AG20443 (cell line): ENCODE measurements around the gene CACNA1D.

ENCODE experiments used
- DNase-seq: peaks from one replicate; pipeline ENCODE4 v3.0.0; 2012; ENCODE audit warnings: low spot score, mixed read lengths

Gene CACNA1D

GRCh38 chr3:53808496-53808895, 314.1 kb downstream of the CACNA1D start:
- DNase-seq: no peak

GRCh38 chr3:53809267-53809666, 314.9 kb downstream of the CACNA1D start:
- no peak for DNase-seq

DNA sequence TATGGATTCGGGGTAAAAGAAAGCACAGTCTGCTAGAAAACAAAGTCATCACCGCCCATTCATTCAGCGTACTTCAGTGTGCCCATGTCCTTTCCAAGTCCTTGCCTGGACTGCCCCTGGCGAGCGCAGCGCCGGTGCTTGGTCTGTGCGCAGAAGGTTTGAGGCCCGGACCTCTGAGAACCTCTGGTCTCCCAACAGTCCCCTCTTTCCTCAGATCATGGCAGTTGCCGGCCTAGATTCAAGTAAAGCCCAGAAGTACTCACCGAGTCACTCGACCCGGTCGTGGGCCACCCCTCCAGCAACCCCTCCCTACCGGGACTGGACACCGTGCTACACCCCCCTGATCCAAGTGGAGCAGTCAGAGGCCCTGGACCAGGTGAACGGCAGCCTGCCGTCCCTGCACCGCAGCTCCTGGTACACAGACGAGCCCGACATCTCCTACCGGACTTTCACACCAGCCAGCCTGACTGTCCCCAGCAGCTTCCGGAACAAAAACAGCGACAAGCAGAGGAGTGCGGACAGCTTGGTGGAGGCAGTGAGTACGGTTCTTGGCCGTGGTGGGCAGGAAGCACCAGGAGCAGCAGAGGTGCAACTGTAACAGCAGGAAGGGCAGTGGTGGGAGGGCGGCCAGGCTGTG, 315.5 kb downstream of the CACNA1D start:
- no peak for DNase-seq

DNA sequence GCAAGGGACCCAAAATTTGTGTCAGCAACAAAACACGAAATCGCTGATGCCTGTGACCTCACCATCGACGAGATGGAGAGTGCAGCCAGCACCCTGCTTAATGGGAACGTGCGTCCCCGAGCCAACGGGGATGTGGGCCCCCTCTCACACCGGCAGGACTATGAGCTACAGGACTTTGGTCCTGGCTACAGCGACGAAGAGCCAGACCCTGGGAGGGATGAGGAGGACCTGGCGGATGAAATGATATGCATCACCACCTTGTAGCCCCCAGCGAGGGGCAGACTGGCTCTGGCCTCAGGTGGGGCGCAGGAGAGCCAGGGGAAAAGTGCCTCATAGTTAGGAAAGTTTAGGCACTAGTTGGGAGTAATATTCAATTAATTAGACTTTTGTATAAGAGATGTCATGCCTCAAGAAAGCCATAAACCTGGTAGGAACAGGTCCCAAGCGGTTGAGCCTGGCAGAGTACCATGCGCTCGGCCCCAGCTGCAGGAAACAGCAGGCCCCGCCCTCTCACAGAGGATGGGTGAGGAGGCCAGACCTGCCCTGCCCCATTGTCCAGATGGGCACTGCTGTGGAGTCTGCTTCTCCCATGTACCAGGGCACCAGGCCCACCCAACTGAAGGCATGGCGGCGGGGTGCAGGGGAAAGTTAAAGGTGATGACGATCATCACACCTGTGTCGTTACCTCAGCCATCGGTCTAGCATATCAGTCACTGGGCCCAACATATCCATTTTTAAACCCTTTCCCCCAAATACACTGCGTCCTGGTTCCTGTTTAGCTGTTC, 316.9 kb downstream of the CACNA1D start:
- DNase-seq: no peak

DNA sequence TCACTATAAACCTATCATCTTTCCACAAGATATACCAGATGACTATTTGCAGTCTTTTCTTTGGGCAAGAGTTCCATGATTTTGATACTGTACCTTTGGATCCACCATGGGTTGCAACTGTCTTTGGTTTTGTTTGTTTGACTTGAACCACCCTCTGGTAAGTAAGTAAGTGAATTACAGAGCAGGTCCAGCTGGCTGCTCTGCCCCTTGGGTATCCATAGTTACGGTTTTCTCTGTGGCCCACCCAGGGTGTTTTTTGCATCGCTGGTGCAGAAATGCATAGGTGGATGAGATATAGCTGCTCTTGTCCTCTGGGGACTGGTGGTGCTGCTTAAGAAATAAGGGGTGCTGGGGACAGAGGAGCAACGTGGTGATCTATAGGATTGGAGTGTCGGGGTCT, 318.0 kb downstream of the CACNA1D start:
- DNase-seq: no peak

- no peak for DNase-seq
These were observed 318.8 kb downstream of the CACNA1D start for GRCh38 chr3:53813229-53813628.

- DNase-seq: no peak
These were observed 319.5 kb downstream of the CACNA1D start for GRCh38 chr3:53813876-53814275.

DNA sequence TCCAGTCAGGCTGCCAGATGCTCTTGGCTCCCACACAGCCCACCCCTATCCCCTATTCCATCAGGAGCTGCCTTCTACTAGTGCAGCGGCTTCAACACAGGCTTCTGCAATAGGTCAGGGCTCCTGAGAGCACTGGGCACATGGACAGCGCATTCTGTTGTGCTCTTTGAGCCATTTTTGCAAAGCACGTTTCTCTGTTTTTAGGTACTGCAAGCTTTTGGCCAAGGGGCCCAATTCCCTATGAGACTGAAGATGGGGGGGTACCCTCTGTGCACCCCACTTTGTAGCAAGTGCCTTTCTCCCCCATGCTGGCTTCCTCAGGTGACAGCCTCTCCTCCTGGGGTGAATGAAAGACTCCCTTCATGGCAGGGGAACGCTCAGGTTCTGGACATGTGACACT, 320.7 kb downstream of the CACNA1D start:
- DNase-seq: no peak

GRCh38 chr3:53815651-53816050, 321.2 kb downstream of the CACNA1D start:
- no peak for DNase-seq

DNA sequence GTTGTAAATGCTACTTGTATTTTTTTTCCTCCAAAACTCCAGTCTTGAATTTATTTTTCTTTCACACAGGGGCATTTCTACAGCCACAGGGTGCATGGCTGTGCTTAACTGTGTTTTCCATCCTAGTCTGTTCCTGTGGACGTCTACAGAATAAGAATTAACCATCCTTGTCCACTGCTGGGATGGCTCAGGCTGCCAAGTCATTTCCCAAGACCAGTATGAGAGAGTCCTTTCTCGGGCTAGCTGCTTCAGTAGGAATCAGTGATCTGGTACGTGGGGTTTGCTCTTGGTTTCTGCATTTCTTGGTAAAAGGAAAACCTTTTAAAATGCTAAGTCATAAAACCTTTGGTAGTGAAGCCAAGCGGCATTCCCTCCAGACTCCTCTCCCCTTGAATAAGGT, 322.0 kb downstream of the CACNA1D start:
- no peak for DNase-seq

DNA sequence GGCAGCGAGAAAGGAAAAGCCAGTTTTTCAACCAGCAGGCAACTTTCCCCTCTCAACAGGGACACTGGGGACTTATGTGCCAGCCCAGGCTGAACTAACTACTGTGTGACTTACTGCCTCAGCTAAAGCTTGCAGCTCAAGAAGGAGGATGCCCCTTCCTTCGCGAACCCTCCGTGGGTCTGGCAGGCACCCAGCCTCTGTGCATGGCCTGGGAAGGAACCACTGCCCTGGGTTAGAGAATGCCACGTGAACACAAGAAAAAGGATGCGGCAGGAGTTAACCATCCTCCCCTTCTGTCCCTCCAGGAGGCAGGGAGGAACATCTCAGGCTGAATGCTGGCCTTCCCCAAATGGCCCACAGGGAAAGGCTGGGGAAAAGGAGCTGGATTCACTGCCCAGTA, 322.8 kb downstream of the CACNA1D start:
- DNase-seq: no peak

DNA sequence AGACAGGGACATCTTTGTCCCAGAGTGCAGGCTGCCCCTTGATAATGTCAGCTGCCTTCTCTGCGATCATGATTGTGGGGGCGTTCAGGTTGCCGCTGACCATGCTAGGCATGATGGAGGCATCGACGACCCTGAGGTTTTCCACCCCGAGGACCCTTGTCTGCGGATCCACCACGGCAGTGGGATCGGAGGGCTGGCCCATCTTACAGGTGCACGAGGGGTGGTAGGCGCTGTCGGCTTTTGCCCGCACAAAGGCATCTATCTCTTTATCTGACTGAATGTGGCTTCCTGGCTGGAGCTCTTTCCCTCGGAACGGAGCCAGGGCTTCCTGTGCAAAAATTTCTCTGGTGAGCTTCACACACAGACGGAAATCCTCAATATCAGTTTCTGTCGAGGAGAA, 323.4 kb downstream of the CACNA1D start:
- DNase-seq: no peak

GRCh38 chr3:53818221-53819162, 324.1 kb downstream of the CACNA1D start:
- no peak for DNase-seq

DNA sequence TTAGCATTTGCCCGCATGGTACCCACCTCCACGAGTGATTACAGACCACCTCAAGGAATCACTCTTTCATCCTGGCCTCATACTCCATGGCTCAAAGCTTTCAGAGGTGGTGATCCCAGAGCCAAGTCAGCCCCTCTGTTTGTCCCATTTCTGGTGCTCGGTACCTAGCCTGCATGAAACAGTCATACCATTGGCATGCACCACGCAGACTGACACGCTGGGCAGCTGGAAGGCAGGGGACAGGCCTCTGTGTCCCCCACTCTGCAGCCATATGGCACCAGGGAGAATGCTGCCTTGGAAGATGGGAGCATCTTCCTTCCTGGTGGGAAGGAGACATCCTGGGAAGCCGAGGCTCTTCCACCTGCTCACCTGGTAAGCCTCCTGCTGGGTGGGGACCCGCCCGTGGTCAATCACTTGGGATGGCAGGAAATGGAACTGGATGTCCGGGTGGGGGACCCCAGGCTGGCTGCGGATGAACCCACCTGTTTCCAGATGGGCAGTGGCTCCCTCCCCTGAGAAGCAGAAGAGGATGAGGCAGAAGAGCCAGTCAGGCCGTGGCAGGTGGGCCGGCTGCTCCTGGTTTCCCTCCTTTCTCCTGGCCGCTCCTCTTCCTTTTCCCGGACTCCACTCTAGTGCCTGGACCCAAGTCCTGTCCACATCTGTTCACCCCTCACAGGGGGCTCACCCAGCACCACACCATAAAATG, 324.9 kb downstream of the CACNA1D start:
- DNase-seq: no peak

- DNase-seq: no peak
These were observed 325.7 kb downstream of the CACNA1D start for GRCh38 chr3:53820084-53820483.

GRCh38 chr3:53820756-53821580, 326.6 kb downstream of the CACNA1D start:
- DNase-seq: no peak

DNA sequence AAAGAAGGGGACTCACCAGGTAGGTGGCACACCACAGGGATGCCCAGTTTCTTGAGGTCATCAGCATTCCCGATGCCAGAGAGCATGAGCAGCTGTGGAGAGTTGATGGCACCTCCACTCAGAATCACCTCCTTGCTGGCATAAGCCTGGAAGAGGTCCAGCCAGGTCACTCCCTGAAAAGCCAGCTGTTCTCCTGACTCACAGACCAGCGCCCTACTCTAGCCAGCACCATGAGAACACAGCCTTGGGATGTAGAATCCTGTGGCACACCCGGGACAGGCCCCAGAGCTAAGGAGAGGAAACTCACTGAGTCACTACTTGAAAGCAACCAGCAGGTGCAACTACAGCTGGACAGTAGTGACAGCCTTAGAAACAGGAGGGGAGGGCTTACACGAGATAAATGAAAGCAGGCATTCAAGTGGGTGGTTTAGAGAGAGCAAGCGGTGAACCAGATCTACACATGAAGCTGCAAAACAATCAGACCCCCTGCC, 327.3 kb downstream of the CACNA1D start:
- peak; percentile 37 for DNase-seq

GRCh38 chr3:53822331-53822741, 327.9 kb downstream of the CACNA1D start:
- no peak for DNase-seq

DNA sequence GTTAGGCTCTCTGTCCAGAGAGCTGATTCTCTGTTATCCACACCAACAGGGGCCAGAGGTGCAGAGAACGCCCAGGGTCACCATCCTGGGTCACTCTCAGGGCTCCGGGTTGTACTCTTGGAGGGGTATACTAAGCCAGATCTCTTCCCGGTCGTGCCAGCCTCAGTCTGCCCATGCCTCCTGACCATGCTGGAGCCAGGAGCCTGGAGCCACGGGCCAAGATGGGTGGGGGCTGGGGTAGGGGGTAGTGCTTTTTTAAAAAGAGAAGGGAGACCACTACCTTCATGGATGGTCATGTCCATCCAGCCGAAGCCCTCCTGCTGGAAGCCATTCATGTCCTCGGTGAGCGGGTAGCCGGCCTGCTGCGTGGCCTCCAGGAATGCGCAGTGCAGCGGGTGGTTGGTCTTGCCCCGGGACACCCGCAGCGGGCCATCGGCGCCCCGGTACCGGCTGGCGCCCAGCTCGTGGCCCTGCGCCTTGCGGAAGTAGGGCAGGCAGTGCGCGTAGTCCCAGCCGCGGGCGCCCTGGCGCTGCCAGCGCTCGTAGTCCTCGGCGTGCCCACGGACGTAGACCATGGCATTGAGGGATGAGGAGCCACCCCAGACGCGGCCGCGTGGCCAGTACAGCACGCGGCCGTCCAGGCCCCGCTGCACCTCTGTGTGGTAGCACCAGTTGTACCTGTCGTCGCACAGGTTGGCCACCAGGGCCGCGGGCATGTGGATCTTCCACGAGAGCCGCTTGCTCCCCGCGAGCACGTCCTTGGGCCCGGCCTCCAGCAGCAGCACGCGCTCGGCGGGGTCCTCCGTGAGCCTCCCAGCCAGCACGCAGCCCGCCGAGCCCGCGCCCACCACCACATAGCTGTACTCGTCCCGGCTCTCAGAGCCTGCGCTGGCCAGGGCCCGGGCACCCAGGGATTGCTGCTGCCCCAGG, 328.9 kb downstream of the CACNA1D start:
- DNase-seq: no peak
